Kidney tubule cell (primary cell): ENCODE measurements around the gene CHPF2.

ENCODE experiments used
- DNase-seq: peaks from one replicate; pipeline ENCODE4 v3.0.0-alpha.2; 2018; ENCODE audit warnings: low spot score

CHPF2 gene, protein sequence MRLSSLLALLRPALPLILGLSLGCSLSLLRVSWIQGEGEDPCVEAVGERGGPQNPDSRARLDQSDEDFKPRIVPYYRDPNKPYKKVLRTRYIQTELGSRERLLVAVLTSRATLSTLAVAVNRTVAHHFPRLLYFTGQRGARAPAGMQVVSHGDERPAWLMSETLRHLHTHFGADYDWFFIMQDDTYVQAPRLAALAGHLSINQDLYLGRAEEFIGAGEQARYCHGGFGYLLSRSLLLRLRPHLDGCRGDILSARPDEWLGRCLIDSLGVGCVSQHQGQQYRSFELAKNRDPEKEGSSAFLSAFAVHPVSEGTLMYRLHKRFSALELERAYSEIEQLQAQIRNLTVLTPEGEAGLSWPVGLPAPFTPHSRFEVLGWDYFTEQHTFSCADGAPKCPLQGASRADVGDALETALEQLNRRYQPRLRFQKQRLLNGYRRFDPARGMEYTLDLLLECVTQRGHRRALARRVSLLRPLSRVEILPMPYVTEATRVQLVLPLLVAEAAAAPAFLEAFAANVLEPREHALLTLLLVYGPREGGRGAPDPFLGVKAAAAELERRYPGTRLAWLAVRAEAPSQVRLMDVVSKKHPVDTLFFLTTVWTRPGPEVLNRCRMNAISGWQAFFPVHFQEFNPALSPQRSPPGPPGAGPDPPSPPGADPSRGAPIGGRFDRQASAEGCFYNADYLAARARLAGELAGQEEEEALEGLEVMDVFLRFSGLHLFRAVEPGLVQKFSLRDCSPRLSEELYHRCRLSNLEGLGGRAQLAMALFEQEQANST

DNA sequence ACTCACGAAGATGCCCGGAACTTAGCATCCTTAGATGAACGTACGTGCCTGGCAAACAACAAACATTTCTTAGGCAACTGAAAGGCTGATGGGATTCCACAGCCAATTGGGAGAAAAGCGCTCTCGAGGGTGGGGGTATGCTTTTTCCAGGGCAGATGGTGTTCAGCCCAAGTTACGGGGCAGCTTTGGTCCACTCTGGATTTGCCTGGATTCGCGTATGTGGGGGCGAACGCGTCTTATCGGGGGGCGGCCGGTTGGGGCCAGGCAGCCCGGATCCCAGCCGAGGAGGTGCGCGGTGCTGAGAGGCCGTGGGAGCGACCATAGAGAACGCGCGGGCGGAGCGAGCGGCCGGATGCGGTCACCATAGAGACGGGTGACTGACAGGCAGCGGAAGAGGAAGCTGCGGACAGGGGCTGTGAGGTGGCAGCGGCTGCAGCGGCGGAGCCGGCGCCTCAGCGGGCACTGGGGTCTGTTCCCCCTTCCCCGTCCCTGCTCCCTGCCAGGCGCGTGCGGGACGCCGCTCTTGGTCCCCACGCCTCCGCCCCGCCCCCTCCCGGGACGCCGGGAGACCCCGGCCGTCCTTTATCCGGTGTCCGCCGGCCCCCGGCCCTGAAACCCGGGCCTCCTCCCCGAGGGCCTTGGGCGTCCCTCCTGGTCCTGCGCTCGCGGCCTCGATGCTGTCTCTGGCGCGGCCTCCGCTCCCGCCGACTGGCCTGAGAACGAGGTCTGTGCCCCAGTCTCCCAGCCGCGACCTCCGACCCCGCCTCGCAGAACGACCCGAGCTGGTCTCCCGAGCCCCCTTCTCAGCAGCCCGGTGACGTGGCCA lies at the start of gene CHPF2:
Gene CHPF2 (plus strand): TSS at position 393 of the 826 bp plus-strand sequence. CDS start 1,529 bp downstream, outside the sequence.
- DNase-seq, result peak; percentile 88

DNA sequence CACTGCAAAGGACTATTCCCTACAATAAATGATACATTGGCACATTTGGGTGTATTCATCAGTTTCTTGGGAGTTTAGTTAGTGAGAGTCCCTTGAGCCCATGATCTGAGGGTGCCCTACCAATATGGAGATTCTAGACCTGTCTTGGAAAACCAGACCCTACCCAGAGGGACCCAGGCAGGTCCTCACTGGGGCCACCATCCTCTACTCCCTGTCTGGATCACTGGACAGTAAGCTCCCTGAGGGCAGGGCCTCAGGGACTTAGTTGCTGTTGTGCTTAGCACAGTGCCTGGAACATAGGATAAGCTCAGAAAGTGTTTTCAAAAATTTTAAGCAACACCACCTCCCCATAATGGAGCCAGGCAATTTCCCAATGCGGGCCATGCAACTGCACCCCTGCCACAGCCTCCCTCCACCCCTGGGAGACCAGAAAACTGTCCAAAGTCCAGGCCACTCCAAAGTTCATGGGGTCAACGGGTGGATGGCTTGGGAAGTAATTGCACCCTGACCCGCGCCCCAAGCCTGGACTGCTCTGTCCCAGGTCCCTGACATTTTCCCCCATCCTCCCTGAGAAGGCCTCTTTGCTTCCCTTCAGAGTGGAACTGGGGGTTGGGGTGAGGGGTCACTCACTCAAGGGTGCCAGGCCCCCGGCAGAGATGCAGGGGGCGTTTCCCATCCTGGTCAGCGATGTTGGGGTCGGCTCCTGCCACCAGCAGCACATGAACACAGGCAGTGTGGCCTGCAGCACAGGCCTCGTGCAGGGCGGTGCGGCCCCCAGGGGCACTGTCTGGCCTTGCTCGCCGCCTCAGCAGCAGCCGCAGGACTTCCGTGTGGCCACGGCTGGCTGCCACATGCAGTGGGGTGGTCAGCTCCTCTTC lies 46.3 kb upstream of the CHPF2 start:
- DNase-seq, result no peak

DNA sequence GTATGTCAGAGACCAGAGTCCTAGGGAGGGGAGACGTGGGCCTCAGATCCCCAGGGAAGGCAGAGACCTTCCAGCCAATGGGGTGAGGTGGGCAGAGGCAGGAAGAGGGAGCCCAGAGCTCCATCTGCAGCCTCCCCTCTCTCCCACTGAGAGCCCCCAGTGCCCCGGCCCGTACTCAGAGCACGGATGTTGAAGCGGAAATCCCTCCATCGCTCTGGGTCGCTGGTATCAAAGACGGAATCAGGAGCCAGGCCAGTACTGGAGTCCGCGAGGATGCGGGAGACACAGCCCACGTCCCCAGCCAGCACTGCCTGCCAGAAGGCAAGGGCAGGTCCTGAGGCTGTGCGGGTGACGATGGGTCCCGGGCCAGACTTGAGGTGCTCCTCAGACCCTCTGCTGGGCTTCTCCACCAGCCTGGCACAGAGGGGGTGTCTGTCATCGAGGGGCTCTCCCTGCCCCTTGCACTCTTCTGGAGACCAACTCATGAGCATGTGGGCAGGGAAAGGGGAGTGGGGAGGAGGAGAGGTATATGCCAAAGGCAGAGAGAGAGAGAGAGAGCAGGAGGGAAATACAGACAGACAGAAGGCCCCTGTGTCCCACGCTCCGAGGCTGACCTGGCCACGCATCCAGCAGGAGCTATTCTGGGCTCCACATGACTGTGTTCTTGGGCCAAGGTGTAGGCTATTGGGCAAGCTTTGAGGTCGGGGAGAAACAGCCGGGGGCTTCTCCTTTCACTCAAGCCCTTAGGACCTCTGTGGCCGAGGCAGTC lies 45.5 kb upstream of the CHPF2 start, which contains the start of gene ASB10:
Gene ASB10 (minus strand): TSS at position 611 of the 769 bp plus-strand sequence. CDS start 120 bp downstream, at position 491.
- no peak for DNase-seq

DNA sequence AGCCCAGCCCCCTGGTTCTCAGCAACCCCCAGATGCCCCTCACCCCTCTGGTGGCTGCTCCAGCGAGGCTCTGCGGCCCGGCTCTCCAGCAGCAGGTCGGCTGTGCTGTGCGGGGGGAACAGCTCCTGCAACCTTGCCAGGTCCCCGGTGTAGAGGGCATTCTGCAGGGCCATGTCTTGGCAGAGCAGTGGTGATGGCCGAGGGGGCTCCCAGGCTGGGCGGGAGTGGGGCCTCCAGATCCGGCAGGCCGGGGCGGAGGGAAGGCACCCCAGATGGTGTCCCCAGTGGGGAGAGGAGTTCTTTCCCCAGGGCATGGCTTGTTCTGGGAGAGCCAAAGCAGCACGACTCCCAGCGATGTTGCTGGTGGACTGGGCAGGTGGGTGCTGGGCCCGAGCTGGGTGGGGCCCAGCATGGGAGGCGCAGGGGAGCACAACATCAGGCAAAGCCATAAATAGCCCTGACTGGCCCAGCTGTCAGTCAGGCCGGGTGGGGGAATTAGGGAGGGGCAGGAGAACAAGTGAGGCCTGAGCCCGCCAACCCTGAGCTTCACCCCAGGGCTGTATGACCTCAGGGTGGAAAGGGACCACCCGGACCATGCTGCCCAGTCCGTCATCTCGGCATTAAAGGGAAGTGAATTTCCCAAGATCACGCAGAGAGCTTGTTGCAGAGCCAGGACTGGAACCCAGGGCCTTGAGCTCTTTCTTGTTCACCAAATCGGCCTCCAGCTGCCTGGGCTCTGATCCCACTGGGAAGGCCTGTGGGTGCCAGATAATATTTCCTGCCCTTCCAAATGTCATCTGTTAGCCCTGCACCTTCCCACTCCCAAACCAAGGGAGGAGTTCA lies 44.7 kb upstream of the CHPF2 start:
- DNase-seq, result no peak

DNA sequence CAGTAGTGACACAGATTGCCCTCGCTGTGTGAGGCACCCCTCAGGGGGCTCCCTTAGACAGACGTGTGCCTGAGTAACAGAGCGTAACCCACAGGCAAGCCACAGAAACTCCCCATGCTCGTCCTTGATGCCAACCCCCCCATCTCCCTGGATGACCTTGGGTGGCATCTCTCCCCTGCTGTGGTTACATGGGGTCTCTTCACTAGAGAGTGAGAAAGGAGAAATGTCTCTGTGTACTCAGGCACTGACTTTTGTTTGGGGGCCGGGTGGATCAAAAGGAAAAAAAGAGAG lies 44.1 kb upstream of the CHPF2 start:
- DNase-seq, result no peak

DNA sequence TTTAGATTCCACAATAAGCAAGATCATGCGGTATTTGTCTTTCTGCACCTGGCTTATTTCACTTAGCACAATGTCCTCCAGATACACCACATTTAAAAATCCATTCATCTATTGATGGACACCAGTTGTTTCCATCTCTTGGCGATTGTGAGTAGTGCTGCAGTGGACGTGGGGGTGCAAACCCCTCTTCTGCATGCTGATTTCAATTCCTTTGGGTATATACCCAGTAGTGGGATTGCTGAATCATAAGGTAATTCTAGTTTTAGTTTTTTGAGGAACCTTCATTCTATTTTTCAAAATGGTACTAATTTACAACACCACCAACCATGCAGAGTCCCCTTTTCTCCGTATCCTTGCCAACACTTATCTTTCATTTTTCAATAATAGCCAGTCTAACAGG lies 43.2 kb upstream of the CHPF2 start:
- no peak for DNase-seq

DNA sequence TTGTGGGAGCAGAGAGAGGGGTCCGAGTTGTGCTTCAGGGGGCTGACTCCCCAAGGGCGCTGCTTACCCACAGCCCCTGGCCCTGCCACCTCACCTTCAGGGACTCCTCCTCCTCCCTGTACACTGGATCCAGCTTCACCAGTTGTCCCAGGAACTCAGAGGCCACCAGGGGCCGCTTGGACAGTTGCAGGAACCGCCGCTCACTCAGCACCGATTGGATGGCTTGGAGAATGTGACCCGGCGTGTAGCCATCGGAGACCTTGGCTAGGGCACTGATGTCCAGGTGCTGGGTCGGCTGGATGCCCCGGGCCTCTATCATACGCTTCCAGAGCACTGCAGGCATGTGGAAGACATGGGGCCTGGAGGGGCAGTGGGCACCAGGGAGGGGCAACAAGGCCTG lies 40.7 kb upstream of the CHPF2 start:
- no peak for DNase-seq

DNA sequence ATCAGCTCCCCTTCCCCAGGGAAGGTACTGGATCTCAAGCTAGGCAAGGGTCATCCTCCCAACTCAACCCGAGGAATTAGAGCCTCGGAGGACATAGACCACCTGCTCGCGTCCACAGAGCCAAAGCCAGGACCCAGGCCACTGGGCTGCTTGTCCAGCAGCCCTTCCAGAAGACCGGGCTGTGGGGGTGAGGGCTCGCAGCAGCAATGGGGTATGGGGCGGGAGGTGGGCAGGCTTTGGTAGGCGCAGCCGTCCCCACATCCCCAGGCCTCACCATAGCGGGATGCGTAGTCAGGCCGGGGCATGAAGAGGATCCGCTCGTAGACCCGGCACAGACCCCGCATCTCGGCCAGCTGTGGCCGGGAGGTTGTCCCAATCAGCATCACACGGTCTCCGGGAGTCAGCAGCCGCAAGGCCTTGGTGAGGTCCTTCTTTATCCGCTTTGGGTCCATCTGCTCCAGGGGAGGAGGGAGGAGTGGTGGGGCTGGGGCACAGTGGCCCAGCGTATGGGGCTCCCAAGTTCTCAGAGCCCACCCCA lies 40.2 kb upstream of the CHPF2 start:
- no peak for DNase-seq

DNA sequence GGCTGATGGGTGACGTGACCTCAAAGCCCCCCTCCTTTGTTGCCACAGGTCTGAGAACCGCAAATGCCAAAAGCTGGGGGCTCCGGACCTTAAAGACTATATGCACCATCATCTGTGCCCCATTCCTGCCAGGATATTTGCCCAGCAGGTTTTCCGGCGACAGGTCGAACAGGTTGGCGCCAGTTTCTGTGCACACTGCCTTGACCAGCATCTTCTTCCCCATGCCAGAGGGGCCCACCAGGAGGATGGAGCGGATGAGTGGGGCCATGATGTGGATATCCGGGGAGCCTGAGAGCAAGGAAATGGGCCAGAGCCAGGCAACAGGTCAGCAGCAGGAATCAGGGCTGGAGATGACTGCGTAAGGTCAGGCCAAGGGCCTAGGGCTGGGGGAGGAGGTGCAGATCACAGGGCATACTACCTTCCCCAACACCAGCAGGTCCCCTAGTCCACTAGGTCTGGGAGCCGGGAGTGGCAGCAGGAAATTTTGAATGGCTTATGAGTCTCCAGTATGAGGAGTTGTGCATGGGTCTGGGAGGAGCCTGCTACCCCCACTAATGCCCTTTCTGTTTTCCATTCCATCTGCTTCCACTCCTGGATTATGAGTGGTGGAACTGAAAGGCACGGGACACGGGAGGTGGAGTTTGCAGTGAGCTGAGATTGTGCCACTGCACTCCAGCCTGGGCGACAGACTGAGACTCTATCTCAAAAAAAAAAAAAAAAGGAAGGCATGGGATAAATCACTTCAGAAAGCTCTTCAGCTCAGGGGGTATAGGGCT lies 38.9 kb upstream of the CHPF2 start:
- no peak for DNase-seq

DNA sequence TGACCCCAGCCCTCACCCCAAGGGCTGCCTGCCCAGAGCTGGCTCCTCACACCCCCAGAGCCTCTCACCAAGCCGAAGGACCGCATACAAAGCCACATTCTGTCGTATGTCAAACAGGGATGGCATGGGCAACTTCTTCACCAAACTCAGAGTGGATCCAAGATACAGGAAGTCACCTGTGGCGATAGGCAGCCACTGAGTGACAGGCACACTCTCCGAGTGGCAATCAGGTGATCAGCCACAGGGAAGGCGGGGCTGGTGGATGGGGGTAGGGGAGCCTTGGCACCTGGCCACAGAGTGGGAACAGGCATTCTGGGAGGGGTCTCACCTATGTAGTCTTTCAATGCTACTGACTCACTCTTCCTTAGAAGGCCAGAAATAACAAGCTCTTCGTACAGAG lies 38.1 kb upstream of the CHPF2 start:
- no peak for DNase-seq

DNA sequence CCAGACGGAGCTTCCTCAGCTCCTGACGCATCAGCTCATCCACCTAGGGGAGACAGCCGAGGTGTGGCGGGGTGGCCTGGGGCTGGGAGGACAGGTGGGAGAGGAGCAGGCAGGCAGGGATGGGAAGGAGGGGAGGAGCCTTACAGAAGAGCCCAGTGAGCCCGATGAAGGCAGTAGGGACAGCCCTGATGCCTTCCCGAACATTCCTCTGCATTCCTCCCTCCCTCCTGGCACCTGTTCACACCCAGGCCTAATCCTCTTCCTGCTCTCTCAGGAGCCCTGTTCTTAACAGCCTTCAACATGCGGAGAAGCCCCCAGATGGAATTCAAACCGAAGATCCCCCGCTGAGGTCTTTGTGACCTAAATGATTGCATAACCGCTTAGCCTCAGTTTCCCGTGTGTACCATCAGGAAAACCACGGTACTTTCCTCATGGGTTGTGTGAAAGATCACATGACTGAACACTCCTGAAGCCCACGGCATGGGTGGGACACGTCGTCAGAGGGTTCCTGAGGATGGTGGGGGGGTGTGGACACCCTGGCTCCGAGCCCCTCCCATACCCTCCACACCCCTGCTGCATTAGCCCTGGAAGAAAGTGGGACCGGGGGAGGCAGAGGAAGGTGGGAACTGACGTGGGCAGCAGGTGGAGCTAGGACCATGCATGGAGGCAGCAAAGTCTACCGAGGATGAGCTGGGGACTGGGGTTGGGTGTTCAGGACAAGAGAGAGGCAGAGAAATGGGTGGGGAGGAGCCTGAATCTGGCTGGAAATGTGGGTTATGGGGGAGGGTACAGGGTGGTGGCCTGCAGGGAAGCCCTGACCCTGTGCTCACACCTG lies 36.5 kb upstream of the CHPF2 start:
- no peak for DNase-seq

DNA sequence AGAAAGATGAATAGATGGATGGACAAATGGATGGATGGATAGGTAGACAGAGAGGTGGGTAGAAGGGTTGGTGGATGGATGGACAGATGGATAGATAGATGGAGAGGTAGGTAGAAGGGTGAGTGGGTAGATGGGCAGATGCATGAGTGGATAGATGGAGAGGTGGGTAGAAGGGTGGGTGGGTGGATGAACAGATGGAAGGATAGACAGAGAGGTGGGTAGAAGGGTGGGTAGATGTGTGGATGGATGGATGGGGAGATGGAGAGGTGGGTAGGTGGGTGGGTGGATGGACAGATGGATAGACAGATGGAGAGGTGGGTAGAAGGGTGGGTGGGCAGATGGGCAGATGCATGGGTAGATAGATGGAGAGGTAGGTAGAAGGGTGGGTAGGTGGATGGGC lies 34.4 kb upstream of the CHPF2 start:
- DNase-seq, result no peak

DNA sequence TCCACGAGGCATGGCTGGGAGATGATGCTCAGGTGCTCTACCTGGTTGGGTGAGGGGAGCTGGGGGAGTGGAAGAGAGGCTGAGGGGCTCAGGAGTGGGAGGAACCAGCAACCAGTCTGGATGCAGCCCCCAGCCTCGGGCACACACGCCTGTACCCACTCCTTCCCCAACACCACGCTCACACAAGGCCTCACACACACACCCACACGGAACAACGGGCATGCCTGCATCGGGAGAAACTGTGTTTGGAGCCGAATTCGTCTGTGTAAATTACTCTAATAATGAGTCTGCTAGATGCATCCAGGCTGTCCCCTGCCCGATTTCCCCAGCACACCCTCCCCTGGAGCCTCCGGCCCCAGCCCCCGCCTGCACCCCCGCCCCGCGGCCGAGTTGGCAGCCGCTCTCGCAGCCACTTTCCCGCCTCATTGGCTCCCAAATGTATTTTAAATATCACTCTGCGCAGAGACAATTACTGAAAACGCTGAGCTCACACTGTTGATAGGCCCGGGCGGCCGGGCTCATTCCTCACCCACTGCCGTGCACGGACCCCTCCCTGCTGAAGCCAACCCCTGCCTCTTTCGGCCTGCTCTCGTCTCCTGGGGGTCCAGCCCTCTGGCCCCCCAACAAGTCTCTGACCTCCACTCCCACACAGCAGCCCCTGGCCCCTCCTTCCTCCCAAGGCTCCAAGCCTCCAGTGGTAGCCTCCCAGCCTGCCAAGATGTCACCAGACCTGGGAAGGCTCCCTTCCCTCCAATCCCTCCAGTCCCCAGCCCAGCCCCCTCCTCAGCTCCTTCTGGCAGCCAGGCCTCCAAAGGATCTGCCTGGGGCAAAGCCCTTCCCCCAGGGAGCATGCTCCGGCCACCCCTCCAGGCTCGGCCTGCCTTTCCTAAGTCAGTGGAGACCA lies 33.1 kb upstream of the CHPF2 start:
- DNase-seq, result no peak

DNA sequence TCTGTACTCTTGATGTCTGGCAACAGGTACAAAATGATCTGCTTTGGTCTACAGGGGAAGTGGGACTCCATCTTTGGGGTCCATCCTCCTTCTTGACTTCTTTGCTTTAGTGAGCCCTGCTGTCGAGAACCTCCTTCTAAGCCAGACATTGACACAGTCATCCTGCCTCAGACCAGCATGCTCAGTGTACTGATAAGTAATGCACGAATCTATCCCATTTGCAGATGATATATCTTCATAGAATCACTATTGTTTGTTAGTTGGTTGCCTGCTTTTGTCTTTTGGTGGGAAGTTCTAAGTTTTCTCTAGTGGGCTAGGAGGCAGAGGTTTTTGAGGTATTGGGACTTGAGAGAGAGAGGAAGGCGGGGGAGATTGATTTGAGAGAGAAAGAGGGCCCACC lies 30.9 kb upstream of the CHPF2 start:
- DNase-seq, result no peak

DNA sequence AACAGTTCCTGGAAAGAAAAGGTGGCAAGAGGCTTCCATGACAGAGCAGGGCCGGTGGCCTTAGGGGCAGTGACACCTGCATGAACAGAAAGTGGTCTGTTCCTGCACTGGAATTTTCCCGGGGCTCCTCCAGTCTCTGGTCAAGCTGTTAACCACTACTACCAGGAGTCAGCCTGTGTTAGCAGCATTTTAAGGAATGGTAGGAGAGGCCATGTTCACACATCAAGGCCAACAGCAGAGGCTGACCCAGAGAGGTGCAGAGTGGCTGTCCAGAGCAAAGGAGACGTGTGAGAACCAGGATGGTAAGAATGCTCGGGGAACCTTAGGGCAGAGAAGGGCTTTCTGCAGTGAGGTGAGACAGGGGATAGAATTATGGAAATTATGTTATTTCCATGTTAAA lies 30.5 kb upstream of the CHPF2 start:
- DNase-seq, result no peak

DNA sequence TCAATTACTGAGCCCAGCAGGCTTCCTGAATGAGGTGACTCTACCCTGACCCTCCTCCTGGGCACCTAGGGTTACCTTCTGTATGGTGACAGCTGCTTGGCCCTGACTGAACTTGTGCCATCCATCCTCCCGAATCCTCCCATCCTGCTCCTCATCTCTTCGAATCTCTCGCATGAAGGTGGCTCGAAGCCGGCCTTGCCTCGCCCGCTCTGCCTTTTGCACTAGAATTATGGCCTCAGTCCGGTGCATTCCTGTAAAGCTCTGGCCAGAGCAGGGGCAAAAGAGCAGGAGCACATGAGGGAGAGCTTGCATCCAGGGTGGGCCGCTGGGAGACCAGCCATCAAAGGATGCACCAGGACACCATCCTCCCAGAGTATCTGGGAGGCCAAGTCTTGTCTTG lies 29.4 kb upstream of the CHPF2 start:
- no peak for DNase-seq
